ENCODE results near the gene ADAR.

ADAR gene

GRCh38 chr1:154553056-154554030 is 54.6 kb downstream of the ADAR start:
- no peak for DNase-seq

- DNase-seq = no peak
Observed at GRCh38 chr1:154552036-154552435, 56.0 kb downstream of the ADAR start.

- DNase-seq = no peak
Observed at GRCh38 chr1:154551474-154551873, 56.5 kb downstream of the ADAR start.

GRCh38 chr1:154550657-154551056 is 57.3 kb downstream of the ADAR start:
- DNase-seq = no peak

GRCh38 chr1:154550070-154550469 is 57.9 kb downstream of the ADAR start:
- DNase-seq = no peak

- DNase-seq = no peak
Observed at GRCh38 chr1:154549202-154549770, 58.7 kb downstream of the ADAR start.

GRCh38 chr1:154548028-154548427 is 60.0 kb downstream of the ADAR start:
- DNase-seq = no peak

- DNase-seq = no peak
Observed at GRCh38 chr1:154547105-154547732, 60.8 kb downstream of the ADAR start.

GRCh38 chr1:154546264-154547063 is 61.5 kb downstream of the ADAR start:
- DNase-seq = no peak

GRCh38 chr1:154541231-154541630 is 66.8 kb downstream of the ADAR start:
- DNase-seq = no peak

- DNase-seq = no peak
Observed at GRCh38 chr1:154539486-154540483, 68.2 kb downstream of the ADAR start.

- DNase-seq = no peak
Observed at GRCh38 chr1:154536570-154536969, 71.4 kb downstream of the ADAR start.

GRCh38 chr1:154533952-154534844 is 73.8 kb downstream of the ADAR start:
- no peak for DNase-seq

Data from right forelimb (tissue), 1 donor.